IMR-90 (cell line): ENCODE data around the gene PGBD5. TPM values are rescaled to one million over a fixed set of nuclear protein-coding genes. Genes with fewer than 3 reads are reported as not detected.

Experiments used
- ATAC-seq: fragments of 200-7000 bp; cut with Tn5 transposase; 2 replicates; pipeline ENCODE4 v1.9.1; 2020; ENCODE audit warnings: low read depth, mild to moderate bottlenecking, moderate library complexity
- BruUV-seq: library from RNA; stranded (reverse); fragments of 400-500 nt; replicated peaks from 2 replicates; lab custom pipeline; 2021; lab: Mats Ljungman, UMichigan
- CTCF ChIA-PET: fragments of 300-600 bp; formaldehyde crosslinking; extraction: SDS; loops from one replicate; lab custom pipeline; 2021; ENCODE audit warnings: antibody characterized with exemption; lab: Yijun Ruan, JAX
- POLR2A ChIA-PET: fragments of 300-600 bp; sonication (Branson Sonifier 250); formaldehyde crosslinking; loops from one replicate; lab custom pipeline; 2022; ENCODE audit warnings: antibody characterized with exemption; ENCODE audit not compliant: unreplicated experiment; lab: Charles Lee
- DNase-seq: peaks from one replicate; pipeline ENCODE4 v3.0.0; 2013
- H2AFZ ChIP-seq: replicated peaks from 2 replicates; pipeline ENCODE3; 2013; ENCODE audit warnings: low read length, mild to moderate bottlenecking; ENCODE audit not compliant: poor library complexity
- H2AK5ac ChIP-seq: 2 replicates; pipeline ENCODE4 v1.6.1; 2013; ENCODE audit warnings: low read depth, low read length, inconsistent platforms
- H2AK9ac ChIP-seq: replicated peaks from 2 replicates; pipeline ENCODE3; 2013; ENCODE audit warnings: mild to moderate bottlenecking, low read depth, low read length, moderate library complexity; ENCODE audit not compliant: poor library complexity
- H2BK120ac ChIP-seq: 2 replicates; pipeline ENCODE4 v1.6.1; 2013; ENCODE audit warnings: low read depth, low read length, inconsistent platforms
- H2BK15ac ChIP-seq: 3 replicates; pipeline ENCODE4 v1.6.1; 2013; ENCODE audit warnings: low read depth, low read length, inconsistent platforms
- H2BK20ac ChIP-seq: 2 replicates; pipeline ENCODE4 v1.6.1; 2013; ENCODE audit warnings: low read depth, mild to moderate bottlenecking, inconsistent platforms, low read length, moderate library complexity
- H2BK5ac ChIP-seq: 2 replicates; pipeline ENCODE4 v1.6.1; 2013; ENCODE audit warnings: mild to moderate bottlenecking, low read depth, low read length, inconsistent platforms; ENCODE audit not compliant: poor library complexity, severe bottlenecking
- H3K14ac ChIP-seq: replicated peaks from 2 replicates; pipeline ENCODE4 v1.6.1; 2013; ENCODE audit warnings: low read depth, low read length, inconsistent platforms
- H3K18ac ChIP-seq: 2 replicates; pipeline ENCODE4 v1.6.1; 2013; ENCODE audit warnings: low read depth, low read length, control low read depth
- H3K23ac ChIP-seq: 2 replicates; pipeline ENCODE4 v1.6.1; 2013; ENCODE audit warnings: low read depth, low read length, inconsistent platforms
- H3K27ac ChIP-seq: 2 replicates; pipeline ENCODE4 v1.5.1; 2013; ENCODE audit warnings: mild to moderate bottlenecking, control low read depth, low read length; ENCODE audit not compliant: insufficient read depth
- H3K27me3 ChIP-seq: 2 replicates; pipeline ENCODE4 v1.6.1; 2013; ENCODE audit warnings: low read length; ENCODE audit not compliant: control insufficient read depth, insufficient read depth
- H3K36me3 ChIP-seq: 2 replicates; pipeline ENCODE4 v1.6.1; 2013; ENCODE audit warnings: low read length, mixed read lengths; ENCODE audit not compliant: control insufficient read depth, insufficient read depth
- H3K4ac ChIP-seq: 2 replicates; pipeline ENCODE4 v1.6.1; 2013; ENCODE audit warnings: low read depth, low read length, inconsistent platforms
- H3K4me1 ChIP-seq: 2 replicates; pipeline ENCODE4 v1.6.1; 2013; ENCODE audit warnings: low read length, mixed read lengths; ENCODE audit not compliant: control insufficient read depth, insufficient read depth
- H3K4me2 ChIP-seq: 2 replicates; pipeline ENCODE4 v1.6.1; 2013; ENCODE audit warnings: low read depth, mild to moderate bottlenecking, control low read depth, low read length, moderate library complexity
- H3K4me3 ChIP-seq: 2 replicates; pipeline ENCODE4 v1.5.1; 2013; ENCODE audit warnings: low read depth, mild to moderate bottlenecking, control low read depth, low read length, moderate library complexity; ENCODE audit not compliant: insufficient read depth
- H3K56ac ChIP-seq: 2 replicates; pipeline ENCODE4 v1.6.1; 2013; ENCODE audit warnings: low read length, inconsistent platforms; ENCODE audit not compliant: insufficient read depth; ENCODE audit errors: extremely low read depth
- H3K79me1 ChIP-seq, 2 experiments: 2 replicates each; pipeline ENCODE4 v1.6.1; 2013; ENCODE audit warnings: low read length in 2 of 2, inconsistent platforms in 1 of 2, low read depth in 1 of 2
- H3K9ac ChIP-seq: 2 replicates; pipeline ENCODE4 v1.6.1; 2013; ENCODE audit warnings: low read depth, low read length, control low read depth
- H3K9me1 ChIP-seq: 2 replicates; pipeline ENCODE4 v1.6.1; 2013; ENCODE audit warnings: low read length, inconsistent platforms; ENCODE audit not compliant: insufficient read depth
- H3K9me3 ChIP-seq: 2 replicates; pipeline ENCODE4 v1.6.1; 2013; ENCODE audit warnings: low read length; ENCODE audit not compliant: control insufficient read depth, insufficient read depth
- H4K20me1 ChIP-seq: 2 replicates; pipeline ENCODE4 v1.6.1; 2013; ENCODE audit warnings: low read length, inconsistent platforms; ENCODE audit not compliant: insufficient read depth
- H4K5ac ChIP-seq: 2 replicates; pipeline ENCODE4 v1.6.1; 2013; ENCODE audit warnings: mild to moderate bottlenecking, low read depth, low read length, control low read depth
- H4K8ac ChIP-seq, 2 experiments: 2 replicates each; pipeline ENCODE4 v1.6.1; 2013; ENCODE audit warnings: low read depth in 2 of 2, low read length in 2 of 2, control low read depth in 1 of 2, inconsistent platforms in 1 of 2
- H4K91ac ChIP-seq: 2 replicates; pipeline ENCODE4 v1.6.1; 2013; ENCODE audit warnings: low read depth, low read length, inconsistent platforms; ENCODE audit not compliant: insufficient read depth
- BHLHE40 ChIP-seq: fragments of 150-350 bp; IDR thresholded peaks from 2 replicates; pipeline ENCODE4 v1.6.1; 2016; ENCODE audit warnings: mild to moderate bottlenecking, low read depth, low read length
- CEBPB ChIP-seq: IDR thresholded peaks from 2 replicates; pipeline ENCODE4 v1.6.1; 2012; ENCODE audit warnings: low read depth, low read length, improper control_type of control experiment
- FOS ChIP-seq: fragments of 150-350 bp; IDR thresholded peaks from 2 replicates; pipeline ENCODE4 v1.6.1; 2016; ENCODE audit warnings: low read depth, low read length
- MXI1 ChIP-seq: IDR thresholded peaks from 2 replicates; pipeline ENCODE4 v1.6.1; 2012; ENCODE audit warnings: low read depth, mild to moderate bottlenecking, low read length, moderate library complexity, borderline replicate concordance
- POLR2A ChIP-seq: IDR thresholded peaks from 2 replicates; pipeline ENCODE4 v1.6.1; 2012; ENCODE audit warnings: mild to moderate bottlenecking, low read depth, low read length
- SMC3 ChIP-seq: fragments of 150-350 bp; IDR thresholded peaks from 2 replicates; pipeline ENCODE4 v1.6.1; 2016; ENCODE audit warnings: low read depth, mild to moderate bottlenecking, antibody characterized with exemption, low read length, moderate library complexity
- WGBS, 2 experiments: methylation state at CpG; one replicate each; pipeline versions ENCODE4 v1.1.5 to v1.1.7; 2013; ENCODE audit warnings: missing lambda C conversion rate in 2 of 2; ENCODE audit not compliant: insufficient read length in 1 of 2; ENCODE audit errors: extremely low coverage in 2 of 2; 5-methylcytosine and 5-hydroxymethylcytosine counted together
- dilution Hi-C: fragments of 300-500 bp; cut with HindIII; formaldehyde crosslinking; loops from one replicate; pipeline ENCODE4 v1.14.3; 2018; ENCODE audit warnings: low sequenced_read_pairs; ENCODE audit not compliant: unreplicated experiment
- in situ Hi-C: fragments of 300-500 bp; cut with MboI; formaldehyde crosslinking; loops from 3 replicates; pipeline ENCODE4 v1.14.3; 2019; ENCODE audit warnings: low sequenced_read_pairs, inconsistent platforms, mixed read lengths
- intact Hi-C: fragments of 100-400 bp; cut with micrococcal nuclease; formaldehyde crosslinking; loops from 2 replicates; pipeline ENCODE4 v1.10.0; 2022
- polyA plus RNA-seq, 3 experiments: library from polyadenylated mRNA; depleted of rRNA; stranded (reverse); fragments of >200 nt; gene quantifications; 2 replicates each; pipeline ENCODE4 v1.2.3, GENCODE V29; 2012; ENCODE audit warnings: low replicate concordance in 1 of 3
- total RNA-seq: library from RNA; depleted of rRNA; stranded (reverse); fragments of >200 nt; gene quantifications from 2 replicates; pipeline ENCODE4 v1.2.3, GENCODE V29; 2012
- TF ChIP-seq, protein P1 (sequence below): fragments of 150-350 bp; IDR thresholded peaks from 2 replicates; pipeline ENCODE4 v1.6.1; 2017; ENCODE audit warnings: mild to moderate bottlenecking, antibody characterized with exemption, low read length, low read depth

PGBD5 gene
- total and polyA plus RNA-seq, 2 of the 4 experiments (the other 2 are of a cell fraction): 0.18 to 0.36 TPM

- BruUV-seq: no TSS peak
- no CpG with 5 or more reads among the region's 6 CpGs for WGBS, 2 experiments
- Histone ChIP-seq H4K20me1 (no peaks in the 10 kb centered on the region), H3K4me2 (no peak overlapping the region), H3K9me1 (no peaks in the 10 kb centered on the region), H2BK5ac (no peak overlapping the region), H2AK5ac (no peak overlapping the region), H4K8ac (no peak overlapping the region), H4K91ac (no peak overlapping the region), H3K23ac (no peak overlapping the region), H2AFZ (no peak overlapping the region), H2BK120ac (no peak overlapping the region), H3K56ac (no peak overlapping the region), H2BK20ac (no peak overlapping the region), H3K36me3 (no peaks in the 10 kb centered on the region), H3K4me1 (no peaks in the 10 kb centered on the region), H3K79me1 (no peaks in the 10 kb centered on the region), H3K9ac (no peak overlapping the region), H3K27me3 (peaks cover 2% of the 10 kb centered on the region), H3K18ac (no peak overlapping the region), H3K27ac (no peak overlapping the region), H3K9me3 (no peaks in the 10 kb centered on the region), H3K4me3 (no peak overlapping the region), H2AK9ac (no peak overlapping the region), H4K5ac (no peak overlapping the region), H3K14ac (no peak overlapping the region), H2BK15ac (no peak overlapping the region), H3K4ac (no peak overlapping the region)
- no peak for ATAC-seq
- intact Hi-C loops (no loop called here), dilution Hi-C loops (no loop called here), in situ Hi-C loops (loop anchor here (25.0 kb wide), 1 partner anchor 1041 kb away; the partner anchor contains the start of gene RAB4A)
- ChIA-PET POLR2A (no interaction called here), CTCF (interaction anchor here (0.7 to 1.0 kb wide), 2 partner anchors 588 to 789 kb away, joined by 3 read pairs; no protein-coding TSS in a partner anchor)
- no peak for DNase-seq
- TF ChIP-seq CEBPB: no peak
- TF ChIP-seq MXI1: no peak
- TF ChIP-seq SMC3: no peak
- TF ChIP-seq, protein P1, sequence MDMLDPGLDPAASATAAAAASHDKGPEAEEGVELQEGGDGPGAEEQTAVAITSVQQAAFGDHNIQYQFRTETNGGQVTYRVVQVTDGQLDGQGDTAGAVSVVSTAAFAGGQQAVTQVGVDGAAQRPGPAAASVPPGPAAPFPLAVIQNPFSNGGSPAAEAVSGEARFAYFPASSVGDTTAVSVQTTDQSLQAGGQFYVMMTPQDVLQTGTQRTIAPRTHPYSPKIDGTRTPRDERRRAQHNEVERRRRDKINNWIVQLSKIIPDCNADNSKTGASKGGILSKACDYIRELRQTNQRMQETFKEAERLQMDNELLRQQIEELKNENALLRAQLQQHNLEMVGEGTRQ: no peak
- no peak for TF ChIP-seq BHLHE40
- TF ChIP-seq FOS: no peak
- no peak for TF ChIP-seq POLR2A
Measured at GRCh38 chr1:230303069-230303468, 123.1 kb downstream of the PGBD5 start.
